B cell (primary cell): ENCODE results near the gene TRAF4.

Source experiments
- EZH2 ChIP-seq: IDR thresholded peaks from 2 replicates; pipeline ENCODE4 v1.6.1; 2012; ENCODE audit warnings: borderline replicate concordance, low read depth, mild to moderate bottlenecking, moderate library complexity, low read length; ENCODE audit not compliant: insufficient read depth, poor library complexity, severe bottlenecking
- TF ChIP-seq, protein P1 (sequence below): fragments of 200-600 bp; IDR thresholded peaks from one replicate; pipeline ENCODE4 v1.8.0; 2022; ENCODE audit warnings: antibody characterized with exemption, mild to moderate bottlenecking

- TF ChIP-seq, protein P1, sequence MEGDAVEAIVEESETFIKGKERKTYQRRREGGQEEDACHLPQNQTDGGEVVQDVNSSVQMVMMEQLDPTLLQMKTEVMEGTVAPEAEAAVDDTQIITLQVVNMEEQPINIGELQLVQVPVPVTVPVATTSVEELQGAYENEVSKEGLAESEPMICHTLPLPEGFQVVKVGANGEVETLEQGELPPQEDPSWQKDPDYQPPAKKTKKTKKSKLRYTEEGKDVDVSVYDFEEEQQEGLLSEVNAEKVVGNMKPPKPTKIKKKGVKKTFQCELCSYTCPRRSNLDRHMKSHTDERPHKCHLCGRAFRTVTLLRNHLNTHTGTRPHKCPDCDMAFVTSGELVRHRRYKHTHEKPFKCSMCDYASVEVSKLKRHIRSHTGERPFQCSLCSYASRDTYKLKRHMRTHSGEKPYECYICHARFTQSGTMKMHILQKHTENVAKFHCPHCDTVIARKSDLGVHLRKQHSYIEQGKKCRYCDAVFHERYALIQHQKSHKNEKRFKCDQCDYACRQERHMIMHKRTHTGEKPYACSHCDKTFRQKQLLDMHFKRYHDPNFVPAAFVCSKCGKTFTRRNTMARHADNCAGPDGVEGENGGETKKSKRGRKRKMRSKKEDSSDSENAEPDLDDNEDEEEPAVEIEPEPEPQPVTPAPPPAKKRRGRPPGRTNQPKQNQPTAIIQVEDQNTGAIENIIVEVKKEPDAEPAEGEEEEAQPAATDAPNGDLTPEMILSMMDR = no peak
- TF ChIP-seq EZH2 = no peak
These were observed 38.6 kb upstream of the TRAF4 start for GRCh38 chr17:28705074-28705659.
